NCI-H82 treated with DMSO at 0.1 percent for 48 hours (cell line): Measurements from ENCODE around the gene UGT1A7.
"Not testable (repeated sequence)": the region's sequence is repeated elsewhere in the genome, so short reads cannot be mapped to it uniquely, and the experiment has no call there.

Source experiments
- DNase-seq: peaks from one replicate; lab custom pipeline; 2025; ENCODE audit not compliant: unreplicated experiment; lab: John Stamatoyannopoulos, UW

UGT1A7 gene

DNA sequence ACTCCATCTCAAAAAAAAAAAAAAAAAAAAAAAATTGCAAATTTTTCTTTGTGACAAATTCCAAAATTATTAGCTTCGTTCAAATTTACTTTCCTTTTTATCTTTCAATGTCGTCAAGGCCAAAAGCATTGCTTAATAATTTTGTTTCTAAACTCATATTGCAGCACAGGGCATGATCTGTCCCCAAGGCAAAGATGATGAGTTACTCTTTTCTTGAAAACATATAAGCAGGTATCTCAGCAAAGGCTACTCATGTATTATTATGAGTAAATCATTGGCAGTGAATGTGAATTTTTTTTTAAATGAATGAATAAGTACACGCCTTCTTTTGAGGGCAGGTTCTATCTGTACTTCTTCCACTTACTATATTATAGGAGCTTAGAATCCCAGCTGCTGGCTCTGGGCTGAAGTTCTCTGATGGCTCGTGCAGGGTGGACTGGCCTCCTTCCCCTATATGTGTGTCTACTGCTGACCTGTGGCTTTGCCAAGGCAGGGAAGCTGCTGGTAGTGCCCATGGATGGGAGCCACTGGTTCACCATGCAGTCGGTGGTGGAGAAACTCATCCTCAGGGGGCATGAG lies at the start of gene UGT1A7:
UGT1A7 (plus strand) TSS at position 381 of the 579 bp plus-strand sequence; CDS start at position 418, 37 bp downstream.
- no peak for DNase-seq

DNA sequence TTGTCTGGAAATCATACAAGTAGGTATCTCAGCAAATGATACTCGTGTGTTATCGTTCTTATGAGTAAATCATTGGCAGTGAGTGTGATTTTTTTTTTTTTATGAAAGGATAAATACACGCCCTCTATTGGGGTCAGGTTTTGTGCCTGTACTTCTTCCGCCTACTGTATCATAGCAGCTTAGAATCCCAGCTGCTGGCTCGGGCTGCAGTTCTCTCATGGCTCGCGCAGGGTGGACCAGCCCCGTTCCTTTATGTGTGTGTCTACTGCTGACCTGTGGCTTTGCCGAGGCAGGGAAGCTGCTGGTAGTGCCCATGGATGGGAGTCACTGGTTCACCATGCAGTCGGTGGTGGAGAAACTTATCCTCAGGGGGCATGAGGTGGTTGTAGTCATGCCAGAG lies 45.4 kb upstream of the UGT1A7 start, which contains the start of gene UGT1A10:
UGT1A10 (plus strand) TSS at position 143 of the 400 bp plus-strand sequence; CDS start at position 218, 75 bp downstream.
- not testable (repeated sequence) for DNase-seq

DNA sequence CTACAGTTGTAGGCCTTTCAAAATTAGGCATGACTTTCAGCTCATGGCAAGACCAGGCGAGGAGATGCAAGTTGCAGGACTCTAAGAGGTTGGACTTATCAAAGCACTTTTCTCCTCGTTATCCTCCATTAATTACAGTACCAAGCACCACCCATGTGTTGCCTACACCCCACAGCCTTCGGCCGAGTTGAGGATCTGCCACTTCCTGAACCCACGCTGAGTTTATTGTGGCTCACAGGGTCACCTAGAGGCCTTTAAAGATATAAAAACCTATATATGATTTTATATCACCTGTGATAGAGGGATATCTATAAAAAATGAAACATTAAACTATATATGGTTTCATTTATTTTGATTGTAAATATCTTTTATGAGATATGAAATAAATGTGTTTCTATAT lies 42.9 kb upstream of the UGT1A7 start:
- no peak for DNase-seq

DNA sequence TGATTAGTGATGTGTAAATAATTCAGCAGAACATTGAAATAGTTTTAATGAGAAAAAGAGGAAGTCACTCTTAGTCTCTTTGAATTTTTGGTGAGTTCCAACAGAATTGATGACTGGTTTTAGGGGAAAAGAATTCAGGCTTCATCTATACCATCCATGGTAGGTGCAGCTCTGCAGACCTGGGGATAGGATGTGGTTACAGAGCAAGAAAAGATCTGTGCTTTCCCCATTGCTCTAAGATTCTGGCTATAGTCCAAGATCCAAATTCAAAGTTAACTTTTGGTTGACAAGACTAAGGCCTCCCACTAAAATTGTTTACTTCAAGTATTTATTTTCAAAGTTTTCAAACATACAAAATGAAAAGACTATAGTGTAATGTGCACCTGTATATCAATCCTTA lies 41.8 kb upstream of the UGT1A7 start:
- DNase-seq, result peak; percentile 27

DNA sequence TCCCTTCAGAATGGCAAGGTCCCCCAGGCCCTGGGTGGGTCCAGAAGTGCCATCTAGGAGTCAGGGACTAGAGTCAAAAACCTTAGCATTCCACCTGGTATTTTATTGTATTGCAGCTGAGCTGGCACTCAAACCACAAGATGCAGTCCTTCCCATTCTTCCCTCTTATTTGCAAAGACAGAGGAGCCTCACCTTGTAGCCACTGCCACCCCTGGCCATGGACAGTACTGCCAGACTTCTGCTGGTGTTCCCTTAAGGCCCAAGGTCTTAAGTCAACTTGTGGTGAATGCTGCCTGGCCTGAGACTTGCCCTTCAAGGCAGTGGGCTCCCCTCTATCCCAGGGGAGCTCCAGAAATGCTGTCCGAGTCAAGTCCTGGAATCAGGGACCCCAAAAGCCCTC lies 38.6 kb upstream of the UGT1A7 start:
- no peak for DNase-seq

DNA sequence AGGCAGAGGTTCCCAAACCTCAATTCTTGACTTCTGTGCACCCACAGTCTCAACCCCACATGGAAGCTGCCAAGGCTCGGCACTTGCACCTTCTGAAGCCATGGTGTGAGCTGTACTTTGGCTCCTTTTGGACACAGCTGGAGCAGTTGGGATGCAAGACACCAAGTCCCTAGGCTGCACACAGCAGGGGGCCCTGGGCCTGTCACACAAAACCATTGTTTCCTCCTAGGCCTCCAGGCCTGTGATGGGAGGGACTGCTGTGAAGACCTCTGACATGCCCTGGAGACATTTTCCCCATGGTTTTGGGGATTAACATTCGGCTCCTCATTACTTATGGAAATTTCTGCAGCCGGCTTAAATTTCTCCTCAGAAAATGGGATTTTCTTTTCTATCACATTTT lies 35.7 kb upstream of the UGT1A7 start:
- not testable (repeated sequence) for DNase-seq

DNA sequence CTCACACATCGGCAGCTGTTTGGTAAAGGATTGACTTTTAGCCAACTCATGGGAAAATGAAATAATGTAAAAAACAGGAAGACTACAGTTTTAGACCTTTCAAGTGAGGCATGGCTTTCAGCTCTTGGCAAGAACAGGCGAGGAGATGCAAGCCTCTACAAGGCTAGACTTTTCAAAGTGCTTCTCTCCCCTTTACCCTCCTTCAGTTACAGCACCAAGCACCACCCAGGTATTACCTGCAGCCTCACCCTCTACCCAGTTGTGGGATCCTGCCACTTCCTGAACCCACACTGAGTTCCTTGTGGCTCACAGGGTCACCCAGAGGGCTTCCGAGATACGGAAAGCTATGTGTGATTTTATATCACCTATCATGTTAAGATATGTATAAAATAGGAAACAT lies 30.7 kb upstream of the UGT1A7 start:
- DNase-seq, result no peak

DNA sequence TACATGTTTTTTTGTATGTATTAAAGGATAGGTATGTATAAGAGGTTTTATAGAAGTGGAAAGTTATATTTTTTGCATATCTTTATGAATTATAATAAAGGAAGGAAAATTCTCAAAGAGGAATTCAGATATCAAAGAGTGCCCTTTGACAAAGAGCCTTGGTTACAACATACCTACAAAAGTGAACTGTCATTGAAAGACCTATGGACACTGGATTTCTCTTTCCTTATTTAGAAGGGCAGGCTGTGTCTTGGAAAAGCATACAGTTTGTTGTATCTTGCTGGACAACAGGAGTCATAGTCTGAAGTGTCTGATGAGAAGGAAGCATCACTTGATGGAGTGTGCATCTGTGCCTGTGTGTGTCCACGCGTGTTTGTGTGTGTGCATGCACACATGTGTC lies 30.3 kb upstream of the UGT1A7 start:
- DNase-seq, result no peak

DNA sequence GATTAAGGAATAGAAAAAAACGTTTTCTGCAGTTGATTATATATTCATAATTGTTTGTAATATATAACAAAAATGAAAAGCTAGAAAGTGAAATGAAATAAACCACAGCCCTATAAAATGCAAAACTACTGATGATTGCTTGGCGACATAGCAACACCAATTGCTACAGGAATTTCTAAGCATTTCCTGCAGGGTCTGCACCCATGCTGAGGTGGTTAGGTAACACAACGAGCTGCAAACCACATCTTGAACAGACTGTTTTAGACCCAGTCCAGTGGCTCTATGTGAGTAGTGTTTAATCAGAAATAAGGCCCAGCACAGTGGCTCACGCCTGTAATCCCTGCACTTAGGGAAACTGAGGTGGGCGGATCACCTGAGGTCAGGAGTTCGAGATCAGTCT lies 27.2 kb upstream of the UGT1A7 start:
- DNase-seq, result no peak

DNA sequence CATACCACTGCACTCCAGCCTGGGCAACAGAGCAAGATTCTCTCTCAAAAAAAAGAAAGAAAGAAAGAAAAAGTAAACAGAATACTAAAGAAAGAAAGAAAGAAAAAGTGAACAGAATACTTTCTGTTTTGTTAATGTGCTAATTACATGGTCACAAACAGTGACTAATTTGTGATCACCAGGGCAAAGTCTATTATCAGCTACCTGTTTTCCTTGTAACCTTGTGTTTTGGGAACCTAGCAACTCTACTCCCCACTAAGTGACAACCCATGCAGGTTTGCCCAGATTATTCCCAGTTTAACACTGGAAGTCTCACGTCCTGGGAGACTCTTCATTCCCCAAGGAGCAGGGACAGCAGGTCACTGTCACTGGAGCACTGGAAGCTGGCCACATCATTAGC lies 26.7 kb upstream of the UGT1A7 start:
- no peak for DNase-seq

DNA sequence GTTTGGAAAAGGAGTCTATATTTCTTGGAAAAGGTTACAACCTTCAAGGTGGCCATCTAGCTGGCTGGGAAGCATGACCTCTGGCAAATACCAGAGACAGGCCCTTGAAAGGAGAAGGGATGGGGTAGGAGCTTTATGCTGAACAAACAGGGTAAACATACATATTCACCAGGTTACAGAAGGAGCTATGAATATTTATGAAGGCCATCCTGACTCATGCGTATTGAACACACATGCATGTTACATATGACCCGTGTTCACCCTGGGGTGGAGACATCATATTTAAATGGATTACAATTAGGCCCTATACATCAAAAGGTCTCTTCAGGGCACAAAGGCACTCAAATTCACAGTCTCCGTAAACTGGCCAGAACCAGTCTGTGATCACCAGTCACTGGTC lies 25.8 kb upstream of the UGT1A7 start:
- not testable (repeated sequence) for DNase-seq

DNA sequence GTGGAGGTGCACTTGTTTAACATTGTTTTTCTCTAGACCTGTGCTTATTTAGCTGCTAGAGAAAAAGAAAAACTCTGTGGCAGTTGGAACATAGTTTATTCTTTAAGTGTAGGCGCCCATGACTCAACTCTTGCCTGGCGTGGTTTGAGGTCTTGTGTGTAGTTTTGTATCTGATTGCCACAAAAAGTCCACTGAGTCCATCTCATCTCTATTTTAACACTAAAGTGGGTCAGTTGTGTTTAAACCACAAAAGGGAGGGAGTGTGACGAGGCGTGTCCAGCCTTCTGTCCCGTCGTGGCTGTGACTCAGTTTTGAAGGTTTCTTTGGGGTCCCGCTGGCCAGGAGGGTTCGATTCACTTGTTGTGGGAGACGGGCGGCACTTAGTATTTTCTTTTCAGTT lies 25.3 kb upstream of the UGT1A7 start:
- DNase-seq, result no peak

DNA sequence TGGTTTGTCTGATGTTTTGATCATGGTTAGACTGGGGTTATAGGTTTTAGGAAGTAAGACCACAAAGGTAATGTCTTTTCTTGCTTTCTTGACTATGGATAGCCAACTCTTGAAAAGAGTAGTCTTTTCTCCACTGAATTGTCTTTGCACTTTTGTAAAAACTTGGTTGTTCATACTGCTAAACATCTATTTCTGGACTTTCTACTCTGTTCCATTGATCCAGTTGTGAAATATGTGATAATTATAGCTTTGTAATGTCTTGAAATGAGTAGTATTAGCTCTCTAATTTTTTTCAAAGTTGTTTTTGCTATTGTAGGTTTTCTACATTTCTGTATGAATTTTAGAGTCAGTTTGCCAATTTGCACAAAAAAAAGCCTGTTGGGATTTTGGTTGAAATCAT lies 23.1 kb upstream of the UGT1A7 start:
- no peak for DNase-seq

DNA sequence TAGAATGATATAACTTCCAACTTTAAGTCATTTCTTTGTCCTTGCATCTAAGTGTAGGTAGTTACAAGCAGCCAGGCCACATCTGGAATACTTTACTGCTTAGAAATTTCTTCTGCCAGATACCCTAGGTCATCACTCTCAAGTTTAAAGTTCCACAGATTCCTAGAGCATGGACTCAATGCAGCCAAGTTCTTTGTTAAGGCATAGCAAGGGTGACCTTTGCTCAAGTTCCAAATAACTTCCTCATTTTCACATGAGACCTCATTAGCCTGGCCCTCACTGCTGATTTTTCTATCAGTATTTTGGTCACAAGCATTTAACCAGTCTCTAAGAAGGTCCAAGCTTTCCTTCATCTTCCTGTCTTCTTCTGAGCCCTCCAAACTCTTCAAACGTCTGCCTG lies 17.8 kb upstream of the UGT1A7 start:
- no peak for DNase-seq

DNA sequence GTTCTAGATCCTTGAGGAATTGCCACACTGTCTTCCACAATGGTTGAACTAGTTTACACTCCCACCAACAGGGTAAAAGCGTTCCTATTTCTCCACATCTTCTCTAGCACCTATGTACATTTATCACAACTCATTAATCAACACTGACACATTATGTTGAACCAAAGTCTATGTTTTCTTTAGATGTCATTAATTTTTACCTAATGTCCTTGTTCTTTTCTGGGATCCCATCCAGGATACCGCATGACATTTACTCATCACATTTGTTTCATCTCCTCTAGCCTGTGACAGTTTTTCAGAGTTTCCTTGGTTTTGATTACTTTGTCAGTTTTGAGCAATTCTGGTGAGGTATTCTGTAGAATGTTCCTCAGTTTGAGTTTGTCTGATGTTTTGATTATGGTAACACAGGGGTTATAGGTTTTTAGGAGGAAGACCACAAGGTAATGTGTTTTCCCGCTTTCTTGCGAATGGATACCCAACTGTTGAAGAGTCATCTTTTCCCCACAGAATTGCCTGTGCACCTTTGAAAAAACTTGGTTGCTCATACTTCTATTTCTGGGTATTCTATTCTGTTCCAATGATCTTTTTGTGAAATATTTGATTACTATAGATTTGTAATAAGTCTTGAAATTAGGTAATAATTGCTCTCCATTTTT lies 13.0 kb upstream of the UGT1A7 start:
- DNase-seq, result no peak

DNA sequence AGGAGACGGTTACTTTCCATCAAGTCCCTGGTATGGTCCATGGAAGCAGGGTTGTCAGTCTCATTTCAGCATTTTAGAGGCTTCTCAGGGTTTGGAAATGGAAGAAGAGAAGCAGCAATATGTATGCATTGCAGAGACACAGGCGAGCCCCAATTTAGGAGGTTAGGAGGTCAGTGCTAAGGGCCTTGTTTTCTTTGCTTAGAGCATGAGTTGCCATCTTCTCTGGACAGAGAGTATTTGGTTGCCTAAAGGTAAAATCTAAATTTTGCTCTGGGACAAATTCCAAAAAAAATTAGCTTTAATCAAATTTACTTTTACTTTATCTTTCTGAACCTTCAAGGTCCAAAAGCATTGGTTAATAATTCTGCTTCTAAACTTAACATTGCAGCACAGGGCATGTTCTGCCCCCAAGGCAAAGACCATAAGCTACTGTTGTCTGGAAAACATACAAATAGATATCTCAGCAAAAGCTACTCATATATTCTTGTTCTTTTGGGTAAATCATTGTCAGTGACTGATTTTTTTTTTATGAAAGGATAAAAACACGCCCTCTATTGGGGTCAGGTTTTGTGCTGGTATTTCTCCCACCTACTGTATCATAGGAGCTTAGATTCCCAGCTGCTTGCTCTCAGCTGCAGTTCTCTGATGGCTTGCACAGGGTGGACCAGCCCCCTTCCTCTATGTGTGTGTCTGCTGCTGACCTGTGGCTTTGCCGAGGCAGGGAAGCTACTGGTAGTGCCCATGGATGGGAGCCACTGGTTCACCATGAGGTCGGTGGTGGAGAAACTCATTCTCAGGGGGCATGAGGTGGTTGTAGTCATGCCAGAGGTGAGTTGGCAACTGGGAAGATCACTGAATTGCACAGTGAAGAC lies 10.2 kb upstream of the UGT1A7 start, which contains the start of gene UGT1A9:
UGT1A9 (plus strand) TSS at position 609 of the 872 bp plus-strand sequence; CDS start at position 646, 37 bp downstream.
- no peak for DNase-seq

DNA sequence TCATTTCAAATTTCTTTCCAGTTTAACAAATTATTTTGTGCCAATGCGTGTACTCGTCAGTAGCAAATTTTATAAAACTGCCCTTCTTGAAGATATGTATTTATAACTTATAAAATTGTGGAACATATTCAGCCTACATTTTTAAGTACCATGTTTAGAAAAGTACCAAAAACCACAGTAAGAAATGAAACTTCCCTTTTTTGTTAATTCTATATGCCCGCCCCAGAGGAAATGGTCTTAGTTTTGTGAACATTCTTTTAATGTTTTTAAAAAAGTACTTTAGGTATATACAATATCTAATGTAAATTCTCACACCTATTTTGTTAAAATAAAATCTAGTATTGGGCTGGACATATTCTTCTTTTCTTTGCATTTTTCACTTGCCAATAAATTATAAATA lies 8.8 kb upstream of the UGT1A7 start:
- no peak for DNase-seq

DNA sequence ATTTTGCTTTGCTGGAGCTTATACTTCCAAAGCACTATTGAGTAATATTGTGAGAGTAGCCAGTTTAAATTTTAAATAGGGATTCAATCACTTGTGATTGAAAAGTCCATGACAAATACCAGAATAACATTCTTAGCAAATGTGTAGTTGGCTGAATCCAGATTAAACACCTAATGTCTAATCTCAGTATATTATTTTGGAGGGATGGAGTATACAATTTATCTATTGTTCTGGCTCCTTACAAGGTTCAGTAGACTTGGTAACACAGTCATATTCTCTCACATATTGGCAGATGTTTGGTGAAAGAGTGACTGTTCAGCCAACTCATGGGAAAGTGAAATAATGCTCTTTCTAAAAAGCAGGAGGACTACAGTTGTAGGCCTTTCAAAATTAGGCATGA lies 7.8 kb upstream of the UGT1A7 start:
- DNase-seq, result no peak

DNA sequence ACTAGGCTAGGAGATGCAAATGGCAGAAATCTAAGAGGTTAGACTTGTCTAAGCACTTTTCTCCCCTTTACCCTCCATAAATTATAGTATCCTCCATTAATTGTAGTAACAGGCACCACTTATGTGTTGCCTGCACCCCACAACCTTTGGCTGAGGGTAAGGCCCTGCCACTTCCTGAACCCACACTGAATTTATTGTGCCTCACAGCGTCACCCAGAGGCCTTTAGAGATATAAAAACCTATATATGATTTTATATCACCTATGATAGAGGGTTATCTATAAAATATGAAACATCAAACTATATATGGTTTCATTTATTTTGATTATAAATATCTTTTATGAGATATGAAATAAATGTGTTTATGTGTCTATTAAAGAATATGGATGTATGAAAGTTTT lies 7.4 kb upstream of the UGT1A7 start:
- DNase-seq, result no peak

DNA sequence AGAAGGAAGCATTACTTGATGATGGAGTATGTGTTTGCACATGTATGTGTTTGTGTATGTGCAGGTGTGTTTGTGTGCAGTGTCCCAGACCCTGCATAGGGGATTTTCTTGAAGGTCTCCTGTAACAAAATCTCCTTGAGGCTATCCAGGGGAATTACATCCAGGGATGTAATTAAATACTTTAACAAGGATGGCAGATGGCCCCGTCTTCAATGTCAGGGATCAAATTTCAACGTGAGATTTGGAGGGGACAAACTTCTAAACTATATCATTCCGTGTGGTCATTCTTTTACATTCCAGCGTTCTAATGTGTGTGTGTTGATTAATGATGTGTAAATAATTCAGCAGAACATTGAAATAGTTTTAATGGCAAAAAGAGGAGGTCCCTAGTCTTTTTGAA lies 6.7 kb upstream of the UGT1A7 start:
- DNase-seq, result peak; percentile 88

DNA sequence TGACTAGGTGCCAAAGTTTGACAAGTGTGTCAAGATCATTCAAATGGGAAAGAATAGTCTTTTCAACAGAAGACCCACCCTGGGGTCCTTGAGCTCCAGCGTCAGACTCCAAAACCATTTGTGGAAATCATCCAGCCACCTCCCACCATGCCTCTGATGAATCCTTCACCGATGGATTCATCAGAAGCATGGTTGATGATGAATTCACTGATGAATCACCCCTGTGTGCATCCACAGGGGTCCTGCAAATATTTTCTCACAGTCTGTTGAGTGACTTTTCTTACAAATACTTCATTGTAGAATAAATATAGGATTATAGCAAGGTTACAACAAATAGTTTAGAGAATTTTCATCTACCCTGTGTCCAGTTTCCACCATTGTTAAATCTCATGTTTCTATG lies 5.7 kb upstream of the UGT1A7 start:
- DNase-seq, result no peak

DNA sequence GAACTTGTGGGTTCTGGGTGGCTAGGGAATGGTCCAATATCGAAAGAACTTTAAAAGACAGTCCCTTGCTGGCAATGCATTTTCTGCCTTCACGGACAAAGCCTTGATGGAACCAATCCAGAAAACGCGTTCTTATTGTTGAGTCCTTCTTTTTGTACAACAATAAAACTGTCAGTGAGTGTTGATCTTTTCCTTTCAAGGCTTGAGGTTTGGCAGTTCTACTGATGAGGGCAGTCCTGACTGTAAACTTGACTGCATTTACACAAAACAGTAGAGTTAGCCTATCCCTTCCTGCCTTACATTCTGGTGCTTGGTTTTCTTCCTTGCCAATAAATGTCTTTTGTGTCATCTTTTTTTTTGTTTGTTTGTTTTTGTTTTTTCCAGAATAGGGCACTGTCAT lies 2.5 kb upstream of the UGT1A7 start:
- DNase-seq, result no peak
